H1 (cell line): Measurements from ENCODE around the gene CCNC. TPM values are rescaled to one million over a fixed set of nuclear protein-coding genes. Genes with fewer than 3 reads are reported as not detected.

Experiments used
- ATF2 ChIP-seq: IDR thresholded peaks from 2 replicates; pipeline ENCODE4 v1.6.1; 2012; ENCODE audit warnings: low read length, inconsistent platforms
- BACH1 ChIP-seq: IDR thresholded peaks from 2 replicates; pipeline ENCODE4 v1.6.1; 2012; ENCODE audit warnings: low read length, improper control_type of control experiment
- BRCA1 ChIP-seq: IDR thresholded peaks from 2 replicates; pipeline ENCODE4 v1.6.1; 2012; ENCODE audit warnings: low read depth, low read length, improper control_type of control experiment
- CHD1 ChIP-seq: IDR thresholded peaks from 2 replicates; pipeline ENCODE4 v1.6.1; 2012; ENCODE audit warnings: low read depth, low read length, improper control_type of control experiment
- CHD2 ChIP-seq: IDR thresholded peaks from 2 replicates; pipeline ENCODE4 v1.6.1; 2012; ENCODE audit warnings: low read length, improper control_type of control experiment
- CREB1 ChIP-seq: IDR thresholded peaks from 2 replicates; pipeline ENCODE4 v1.6.1; 2012; ENCODE audit warnings: inconsistent platforms
- E2F6 ChIP-seq: IDR thresholded peaks from 2 replicates; pipeline ENCODE4 v1.6.1; 2012; ENCODE audit warnings: inconsistent platforms
- GABPA ChIP-seq: IDR thresholded peaks from 2 replicates; pipeline ENCODE4 v1.6.1; 2011; ENCODE audit warnings: mild to moderate bottlenecking, low read length, moderate library complexity, borderline replicate concordance; ENCODE audit not compliant: insufficient read depth
- KDM1A ChIP-seq: fragments of 200-600, 300-600 bp; sonication (generic); IDR thresholded peaks from 2 replicates; pipeline ENCODE4 v1.7.1; 2016; ENCODE audit warnings: mild to moderate bottlenecking, low read length, borderline replicate concordance
- MAFK ChIP-seq: IDR thresholded peaks from 2 replicates; pipeline ENCODE4 v1.6.1; 2012; ENCODE audit warnings: low read depth, mild to moderate bottlenecking, improper control_type of control experiment, low read length
- MAX ChIP-seq: IDR thresholded peaks from 2 replicates; pipeline ENCODE4 v1.6.1; 2012; ENCODE audit warnings: inconsistent platforms
- PHF8 ChIP-seq: fragments of 200-600 bp; sonication (generic); conservative IDR thresholded peaks from 2 replicates; pipeline ENCODE4 v1.7.1; 2012; ENCODE audit warnings: low read depth, mild to moderate bottlenecking, inconsistent platforms, low read length, moderate library complexity
- POLR2AphosphoS5 ChIP-seq: IDR thresholded peaks from 2 replicates; pipeline ENCODE4 v1.6.1; 2011; ENCODE audit warnings: low read depth, low read length
- RBBP5 ChIP-seq: IDR thresholded peaks from 2 replicates; pipeline ENCODE4 v1.7.1; 2012; ENCODE audit warnings: low read depth, mild to moderate bottlenecking, inconsistent platforms, low read length, moderate library complexity, borderline replicate concordance
- SIX5 ChIP-seq: IDR thresholded peaks from 2 replicates; pipeline ENCODE4 v1.6.1; 2011; ENCODE audit warnings: mild to moderate bottlenecking, low read depth, low read length
- SP1 ChIP-seq: IDR thresholded peaks from 2 replicates; pipeline ENCODE4 v1.6.1; 2011; ENCODE audit warnings: low read depth, low read length
- SP4 ChIP-seq: IDR thresholded peaks from 2 replicates; pipeline ENCODE4 v1.6.1; 2012; ENCODE audit warnings: low read length, inconsistent platforms
- TAF1 ChIP-seq: IDR thresholded peaks from 2 replicates; pipeline ENCODE4 v1.6.1; 2011; ENCODE audit warnings: mild to moderate bottlenecking, low read depth, low read length
- TCF12 ChIP-seq: IDR thresholded peaks from 2 replicates; pipeline ENCODE4 v1.6.1; 2011; ENCODE audit warnings: low read depth, mild to moderate bottlenecking, low read length
- YY1 ChIP-seq: IDR thresholded peaks from 2 replicates; pipeline ENCODE4 v1.6.1; 2011; ENCODE audit warnings: low read depth, mild to moderate bottlenecking, low read length
- polyA plus RNA-seq, 7 experiments: library from polyadenylated mRNA; depleted of rRNA in 3 of 7; stranded (reverse) in 5 of 7; unstranded in 2 of 7; fragments of >200 nt in 5 of 7; fragments of 200-250 nt in 2 of 7; gene quantifications; 1 replicate in 5 of 7; 2 replicates in 1 of 7; 4 replicates in 1 of 7; pipeline versions ENCODE4 v1.2.1 to v1.2.3, GENCODE V29; 2011 to 2013; ENCODE audit warnings: missing spikeins in 2 of 7, mixed read lengths in 2 of 7
- total RNA-seq: library from RNA; stranded (reverse); fragmentation: NEBNext Ultra II Directional; extraction: Animal tissue kit (Norgen Biotek cat#: 25700); gene quantifications from 2 replicates; pipeline ENCODE4 v1.2.1, GENCODE V29; 2021

CCNC gene
- total and polyA plus RNA-seq, 2 of the 8 experiments (the other 6 are each of a cell fraction or from before 2014, with no cell fraction given), result 45.4 to 107 TPM

- TF ChIP-seq TCF12 (no peak), CHD2 (peak; percentile 99), MAX (peak; percentile 76), CREB1 (peak; percentile 65; the same call in 1 of the 2 replicates), POLR2AphosphoS5 (peak; percentile 96), GABPA (peak; percentile 90), CHD1 (peak; percentile 21; the same call in 1 of the 2 replicates), YY1 (peak; percentile 52; the same call in 1 of the 2 replicates), PHF8 (peak; percentile 98), SP1 (peak; percentile 77), SP4 (peak; percentile 95; the same call in 1 of the 2 replicates), KDM1A (no peak), BACH1 (peak; percentile 63), ATF2 (peak; percentile 53; the same call in 1 of the 2 replicates), RBBP5 (peak; percentile 96; the same call in 1 of the 2 replicates), SIX5 (no peak), E2F6 (peak; percentile 55; the same call in 1 of the 2 replicates), BRCA1 (peak; percentile 97), TAF1 (peak; percentile 100), MAFK (peak; percentile 33; the same call in 1 of the 2 replicates)
- TF ChIP-seq, all 59 proteins: peak for 29
Observed at GRCh38 chr6:99568103-99568933, at the start of gene CCNC (continued).
